SK-N-SH treated with all-trans-retinoic acid at 6 μM for 48 hours (cell line): Measurements from ENCODE around the gene PMFBP1.

Source experiments
- ZC3H10 ChIP-seq: fragments of 250-450 bp; sonication (Bioruptor Pico); IDR thresholded peaks from 2 replicates; pipeline ENCODE4 v1.5.1; 2021; ENCODE audit warnings: mild to moderate bottlenecking, moderate library complexity
- ZFP30 ChIP-seq: fragments of 450-650 bp; formaldehyde crosslinking; IDR thresholded peaks from 2 replicates; pipeline ENCODE4 v1.5.0; 2022; ENCODE audit warnings: mild to moderate bottlenecking, moderate library complexity
- TF ChIP-seq, protein P1 (sequence below): fragments of 250-450 bp; sonication (Bioruptor Pico); IDR thresholded peaks from 2 replicates; pipeline ENCODE4 v1.5.1; 2021; ENCODE audit warnings: mild to moderate bottlenecking, moderate library complexity
- TF ChIP-seq, protein P2 (sequence below): fragments of 250-450 bp; sonication (Bioruptor Pico); IDR thresholded peaks from 2 replicates; pipeline ENCODE4 v1.5.0; 2020; ENCODE audit warnings: mild to moderate bottlenecking, moderate library complexity

DNA sequence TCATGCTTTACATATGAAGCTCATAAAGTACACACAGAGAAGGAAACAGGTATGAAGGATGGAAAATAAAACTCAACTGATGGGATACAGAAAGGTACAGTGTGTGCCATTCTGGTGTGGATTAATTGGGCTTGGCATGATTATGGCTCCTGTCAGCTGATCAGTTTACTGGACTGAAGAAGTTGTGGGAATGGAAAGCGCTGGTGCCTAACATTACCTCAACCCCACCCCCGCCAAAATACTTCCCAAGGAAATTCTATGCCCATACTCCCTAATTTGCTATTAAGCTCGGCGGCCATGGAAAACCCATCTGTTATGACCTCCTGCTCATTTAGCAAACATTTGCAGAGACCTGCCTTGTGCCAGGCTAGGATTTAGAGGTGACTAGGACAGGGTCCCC is 16.6 kb upstream of the PMFBP1 start:
- TF ChIP-seq ZFP30 (no peak), ZC3H10 (CRISPR knock-in tag) (no peak)
- TF ChIP-seq, protein P1, sequence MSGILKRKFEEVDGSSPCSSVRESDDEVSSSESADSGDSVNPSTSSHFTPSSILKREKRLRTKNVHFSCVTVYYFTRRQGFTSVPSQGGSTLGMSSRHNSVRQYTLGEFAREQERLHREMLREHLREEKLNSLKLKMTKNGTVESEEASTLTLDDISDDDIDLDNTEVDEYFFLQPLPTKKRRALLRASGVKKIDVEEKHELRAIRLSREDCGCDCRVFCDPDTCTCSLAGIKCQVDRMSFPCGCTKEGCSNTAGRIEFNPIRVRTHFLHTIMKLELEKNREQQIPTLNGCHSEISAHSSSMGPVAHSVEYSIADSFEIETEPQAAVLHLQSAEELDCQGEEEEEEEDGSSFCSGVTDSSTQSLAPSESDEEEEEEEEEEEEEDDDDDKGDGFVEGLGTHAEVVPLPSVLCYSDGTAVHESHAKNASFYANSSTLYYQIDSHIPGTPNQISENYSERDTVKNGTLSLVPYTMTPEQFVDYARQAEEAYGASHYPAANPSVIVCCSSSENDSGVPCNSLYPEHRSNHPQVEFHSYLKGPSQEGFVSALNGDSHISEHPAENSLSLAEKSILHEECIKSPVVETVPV (CRISPR knock-in tag): no peak
- TF ChIP-seq, protein P2, sequence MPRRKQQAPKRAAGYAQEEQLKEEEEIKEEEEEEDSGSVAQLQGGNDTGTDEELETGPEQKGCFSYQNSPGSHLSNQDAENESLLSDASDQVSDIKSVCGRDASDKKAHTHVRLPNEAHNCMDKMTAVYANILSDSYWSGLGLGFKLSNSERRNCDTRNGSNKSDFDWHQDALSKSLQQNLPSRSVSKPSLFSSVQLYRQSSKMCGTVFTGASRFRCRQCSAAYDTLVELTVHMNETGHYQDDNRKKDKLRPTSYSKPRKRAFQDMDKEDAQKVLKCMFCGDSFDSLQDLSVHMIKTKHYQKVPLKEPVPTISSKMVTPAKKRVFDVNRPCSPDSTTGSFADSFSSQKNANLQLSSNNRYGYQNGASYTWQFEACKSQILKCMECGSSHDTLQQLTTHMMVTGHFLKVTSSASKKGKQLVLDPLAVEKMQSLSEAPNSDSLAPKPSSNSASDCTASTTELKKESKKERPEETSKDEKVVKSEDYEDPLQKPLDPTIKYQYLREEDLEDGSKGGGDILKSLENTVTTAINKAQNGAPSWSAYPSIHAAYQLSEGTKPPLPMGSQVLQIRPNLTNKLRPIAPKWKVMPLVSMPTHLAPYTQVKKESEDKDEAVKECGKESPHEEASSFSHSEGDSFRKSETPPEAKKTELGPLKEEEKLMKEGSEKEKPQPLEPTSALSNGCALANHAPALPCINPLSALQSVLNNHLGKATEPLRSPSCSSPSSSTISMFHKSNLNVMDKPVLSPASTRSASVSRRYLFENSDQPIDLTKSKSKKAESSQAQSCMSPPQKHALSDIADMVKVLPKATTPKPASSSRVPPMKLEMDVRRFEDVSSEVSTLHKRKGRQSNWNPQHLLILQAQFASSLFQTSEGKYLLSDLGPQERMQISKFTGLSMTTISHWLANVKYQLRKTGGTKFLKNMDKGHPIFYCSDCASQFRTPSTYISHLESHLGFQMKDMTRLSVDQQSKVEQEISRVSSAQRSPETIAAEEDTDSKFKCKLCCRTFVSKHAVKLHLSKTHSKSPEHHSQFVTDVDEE (CRISPR knock-in tag): no peak
